Neural crest cell (in vitro differentiated cells): Measurements from ENCODE around the gene PIK3IP1. TPM values are rescaled to one million over a fixed set of nuclear protein-coding genes. Genes with fewer than 3 reads are reported as not detected.

Experiments used
- DNase-seq: peaks from one replicate; pipeline ENCODE4 v3.0.0; 2021; ENCODE audit warnings: low read depth, mixed read lengths, low spot score
- H3K27ac Mint-ChIP-seq: one replicate; pipeline ENCODE4 v1.8.0; 2021; ENCODE audit warnings: mild to moderate bottlenecking, mixed read lengths; ENCODE audit not compliant: unreplicated experiment
- H3K27me3 Mint-ChIP-seq: 2 replicates; pipeline ENCODE4 v1.8.0; 2021; ENCODE audit warnings: low read depth, mild to moderate bottlenecking, mixed read lengths
- H3K36me3 Mint-ChIP-seq: 2 replicates; pipeline ENCODE4 v1.8.0; 2021; ENCODE audit warnings: low read depth, mild to moderate bottlenecking, mixed read lengths
- H3K4me1 Mint-ChIP-seq: 2 replicates; pipeline ENCODE4 v1.8.0; 2021; ENCODE audit warnings: mixed read lengths
- H3K4me3 Mint-ChIP-seq: one replicate; pipeline ENCODE4 v1.8.0; 2021; ENCODE audit warnings: mild to moderate bottlenecking, mixed read lengths
- H3K9me3 Mint-ChIP-seq: 2 replicates; pipeline ENCODE4 v1.8.0; 2021; ENCODE audit warnings: mixed read lengths
- total RNA-seq: library from RNA; stranded (reverse); gene quantifications from 2 replicates; pipeline ENCODE4 v1.2.1, GENCODE V29; 2021
- TF ChIP-seq, protein P1 (sequence below): fragments of 200-600 bp; sonication (generic); conservative IDR thresholded peaks from 2 replicates; pipeline ENCODE4 v1.5.0; 2021; ENCODE audit warnings: antibody characterized with exemption, mild to moderate bottlenecking

Gene PIK3IP1
- total RNA-seq, 1 donor from 2014 or later = 1.8 TPM

DNA sequence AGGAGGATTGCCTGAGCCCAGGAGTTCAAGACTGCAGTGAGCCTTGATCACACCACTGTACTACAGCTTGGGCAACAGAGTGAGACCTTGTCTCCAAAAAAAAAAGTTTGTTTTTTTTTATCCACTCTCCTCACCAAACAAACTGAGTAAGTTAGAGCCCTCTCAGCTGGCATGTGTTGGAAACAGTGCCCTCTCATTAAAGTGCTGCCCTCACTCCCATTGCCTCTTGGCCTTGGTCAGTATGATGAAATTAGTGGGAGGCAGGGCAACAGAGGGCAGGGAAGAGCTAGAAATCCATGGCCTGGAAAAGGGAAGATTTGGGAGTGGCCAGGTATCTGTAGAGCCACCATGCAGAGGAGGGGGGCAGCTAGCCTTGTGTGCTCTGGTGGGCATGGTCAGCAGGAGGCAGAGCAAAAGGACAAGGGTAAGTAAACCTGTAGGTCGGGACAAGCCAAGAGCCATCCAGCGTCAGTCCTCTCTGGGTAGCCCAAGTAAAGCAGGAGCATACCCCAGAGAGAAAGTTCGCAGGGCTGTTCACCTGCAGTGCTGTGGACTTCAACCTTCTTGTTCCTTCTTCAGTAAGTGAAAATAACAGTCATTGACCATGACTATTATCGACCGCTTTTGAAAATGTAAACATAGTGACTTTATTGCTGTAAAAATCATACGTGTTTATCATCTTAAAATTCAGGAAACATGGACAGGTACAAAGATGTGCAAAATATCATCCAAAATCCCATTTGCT, 28.2 kb downstream of the PIK3IP1 start:
- Mint-ChIP-seq H3K36me3 (peaks cover 19% of the 10 kb centered on the region), H3K27ac (no peak overlapping the region)

DNA sequence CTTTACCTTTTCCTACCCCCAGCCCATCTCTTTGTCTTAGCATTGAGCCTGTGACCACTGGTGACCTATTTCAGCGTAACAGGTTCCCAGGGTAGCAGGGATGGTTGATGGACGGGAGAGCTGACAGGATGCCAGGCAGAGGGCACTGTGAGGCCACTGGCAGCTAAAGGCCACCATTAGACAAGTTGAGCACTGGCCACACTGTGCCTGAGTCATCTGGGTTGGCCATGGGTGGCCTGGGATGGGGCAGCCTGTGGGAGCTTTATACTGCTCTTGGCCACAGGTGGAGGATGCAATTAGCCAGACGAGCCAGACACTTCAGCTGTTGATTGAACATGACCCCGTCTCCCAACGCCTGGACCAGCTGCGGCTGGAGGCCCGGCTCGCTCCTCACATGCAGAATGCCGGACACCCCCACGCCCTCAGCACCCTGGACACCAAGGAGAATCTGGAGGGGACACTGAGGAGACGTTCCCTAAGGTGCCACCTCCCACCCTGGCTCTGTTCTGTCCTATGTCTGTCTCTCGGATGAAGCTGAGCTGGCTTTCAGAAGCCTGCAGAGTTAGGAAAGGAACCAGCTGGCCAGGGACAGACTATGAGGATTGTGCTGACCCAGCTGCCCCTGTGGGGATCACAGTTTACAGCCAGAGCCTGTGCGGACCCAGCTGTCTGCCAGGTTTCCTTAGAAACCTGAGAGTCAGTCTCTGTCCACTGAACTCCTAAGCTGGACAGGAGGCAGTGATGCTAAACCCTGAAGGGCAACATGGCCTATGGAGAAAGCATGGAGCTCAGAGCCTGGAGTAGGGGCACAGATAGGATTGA, 29.8 kb downstream of the PIK3IP1 start:
- Mint-ChIP-seq H3K4me3 (no peak overlapping the region), H3K27ac (no peak overlapping the region), H3K9me3 (no peaks in the 10 kb centered on the region), H3K4me1 (no peaks in the 10 kb centered on the region), H3K36me3 (peaks cover 21% of the 10 kb centered on the region), H3K27me3 (no peaks in the 10 kb centered on the region)
- no peak for DNase-seq
- TF ChIP-seq, protein P1, sequence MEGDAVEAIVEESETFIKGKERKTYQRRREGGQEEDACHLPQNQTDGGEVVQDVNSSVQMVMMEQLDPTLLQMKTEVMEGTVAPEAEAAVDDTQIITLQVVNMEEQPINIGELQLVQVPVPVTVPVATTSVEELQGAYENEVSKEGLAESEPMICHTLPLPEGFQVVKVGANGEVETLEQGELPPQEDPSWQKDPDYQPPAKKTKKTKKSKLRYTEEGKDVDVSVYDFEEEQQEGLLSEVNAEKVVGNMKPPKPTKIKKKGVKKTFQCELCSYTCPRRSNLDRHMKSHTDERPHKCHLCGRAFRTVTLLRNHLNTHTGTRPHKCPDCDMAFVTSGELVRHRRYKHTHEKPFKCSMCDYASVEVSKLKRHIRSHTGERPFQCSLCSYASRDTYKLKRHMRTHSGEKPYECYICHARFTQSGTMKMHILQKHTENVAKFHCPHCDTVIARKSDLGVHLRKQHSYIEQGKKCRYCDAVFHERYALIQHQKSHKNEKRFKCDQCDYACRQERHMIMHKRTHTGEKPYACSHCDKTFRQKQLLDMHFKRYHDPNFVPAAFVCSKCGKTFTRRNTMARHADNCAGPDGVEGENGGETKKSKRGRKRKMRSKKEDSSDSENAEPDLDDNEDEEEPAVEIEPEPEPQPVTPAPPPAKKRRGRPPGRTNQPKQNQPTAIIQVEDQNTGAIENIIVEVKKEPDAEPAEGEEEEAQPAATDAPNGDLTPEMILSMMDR = no peak

More for the DNA sequence above, 28.2 kb downstream of the PIK3IP1 start:
- Mint-ChIP-seq H3K9me3 (no peaks in the 10 kb centered on the region), H3K4me3 (no peak overlapping the region), H3K27me3 (no peaks in the 10 kb centered on the region), H3K4me1 (no peaks in the 10 kb centered on the region)
- DNase-seq = no peak
- TF ChIP-seq, protein P1 = no peak

DNA sequence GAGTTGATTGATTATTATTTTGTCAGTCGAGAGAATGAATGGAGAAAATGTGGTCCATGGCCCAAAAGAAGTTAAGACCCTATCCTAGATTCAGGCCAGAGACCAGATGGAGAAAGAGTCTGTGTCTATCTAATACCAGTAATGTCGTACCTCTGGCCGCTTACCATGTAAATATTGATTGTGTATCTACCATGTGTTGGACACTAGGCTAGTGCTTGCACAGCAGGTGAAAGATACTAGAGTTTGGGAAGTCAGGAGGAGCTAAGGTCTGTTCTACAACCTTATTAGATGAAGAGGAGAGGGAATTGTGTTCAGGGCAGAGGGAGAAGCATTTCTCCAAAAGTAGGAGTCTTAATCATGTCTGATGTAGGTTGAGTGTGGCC, 31.8 kb downstream of the PIK3IP1 start:
- no peak overlapping the region for H3K27ac Mint-ChIP-seq
- H3K9me3 Mint-ChIP-seq = no peaks in the 10 kb centered on the region
- no peaks in the 10 kb centered on the region for H3K4me1 Mint-ChIP-seq
- TF ChIP-seq, protein P1 = no peak
- no peak overlapping the region for H3K4me3 Mint-ChIP-seq
- no peaks in the 10 kb centered on the region for H3K27me3 Mint-ChIP-seq
- H3K36me3 Mint-ChIP-seq = peaks cover 17% of the 10 kb centered on the region
- DNase-seq = no peak

DNA sequence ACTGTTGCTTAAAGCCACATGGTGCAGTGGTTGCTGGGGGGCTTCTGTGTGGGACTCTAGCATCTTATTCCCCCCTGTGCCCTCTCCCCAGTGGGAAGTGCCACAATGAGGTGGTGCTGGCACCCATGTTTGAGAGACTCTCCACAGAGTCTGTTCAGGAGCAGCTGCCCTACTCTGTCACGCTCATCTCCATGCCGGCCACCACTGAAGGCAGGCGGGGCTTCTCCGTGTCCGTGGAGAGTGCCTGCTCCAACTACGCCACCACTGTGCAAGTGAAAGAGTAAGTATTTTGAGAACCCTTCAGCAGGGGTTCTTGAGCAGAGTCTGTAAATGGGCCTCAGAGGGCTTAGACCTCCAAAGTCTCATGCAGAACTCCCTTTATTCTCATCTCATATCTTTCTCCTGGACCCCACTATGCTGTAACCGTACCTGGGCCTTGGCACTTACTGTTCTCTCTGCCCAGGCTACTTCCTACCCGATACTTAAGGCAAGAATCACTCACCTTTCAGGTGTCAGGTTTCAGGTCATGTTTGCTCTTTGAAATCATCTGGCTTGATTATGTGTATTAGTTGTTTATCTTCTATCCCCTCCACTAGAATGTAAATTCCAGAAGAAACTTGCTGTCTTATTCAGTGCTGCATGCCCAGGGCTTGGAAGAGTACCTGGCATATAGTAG, 32.4 kb downstream of the PIK3IP1 start:
- no peaks in the 10 kb centered on the region for H3K9me3 Mint-ChIP-seq
- no peaks in the 10 kb centered on the region for H3K27me3 Mint-ChIP-seq
- no peak overlapping the region for H3K27ac Mint-ChIP-seq
- no peak for DNase-seq
- TF ChIP-seq, protein P1 = no peak
- no peak overlapping the region for H3K4me3 Mint-ChIP-seq
- H3K4me1 Mint-ChIP-seq = no peaks in the 10 kb centered on the region
- H3K36me3 Mint-ChIP-seq = peaks cover 17% of the 10 kb centered on the region

DNA sequence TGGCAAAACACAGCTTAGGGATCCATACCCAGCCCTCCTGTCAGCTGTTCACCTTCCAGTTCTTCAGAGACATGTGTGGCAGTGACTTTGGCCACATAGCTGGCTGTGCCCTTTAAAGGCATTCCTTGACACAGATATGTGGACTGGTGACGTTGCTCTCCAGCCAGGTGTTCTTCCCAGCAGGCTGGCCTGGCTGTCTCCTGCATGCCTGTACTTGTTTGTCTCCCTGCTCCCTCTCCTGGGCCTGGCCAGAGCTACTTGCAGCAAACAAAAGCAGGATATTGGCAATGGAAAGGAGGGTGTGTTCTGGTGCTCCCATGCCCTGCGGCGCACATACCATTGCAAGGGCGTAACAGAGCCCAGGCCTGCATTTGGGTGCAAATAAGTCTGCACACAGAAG, 38.3 kb downstream of the PIK3IP1 start:
- DNase-seq = no peak
- Mint-ChIP-seq H3K4me3 (no peak overlapping the region), H3K4me1 (peaks cover 14% of the 10 kb centered on the region), H3K9me3 (no peaks in the 10 kb centered on the region), H3K27ac (no peak overlapping the region), H3K36me3 (peaks cover 4% of the 10 kb centered on the region), H3K27me3 (no peaks in the 10 kb centered on the region)
- TF ChIP-seq, protein P1 = no peak
